Lung microvascular endothelial cell (primary cell): ENCODE data around the gene RASL10B. TPM values are rescaled to one million over a fixed set of nuclear protein-coding genes. Genes with fewer than 3 reads are reported as not detected.

ENCODE experiments used
- DNase-seq, 2 donors: peaks; one replicate each; pipeline versions ENCODE4 v3.0.0 to v3.0.0-alpha.2; 2010; ENCODE audit warnings: low read depth in 2 of 2
- total RNA-seq: library from RNA; depleted of rRNA; stranded (reverse); fragments of >200 nt; gene quantifications from 2 replicates; pipeline ENCODE4 v1.2.1, GENCODE V29; 2014

The RASL10B gene
- total RNA-seq, 1 donor from 2014 or later, result under 0.01 TPM

DNA sequence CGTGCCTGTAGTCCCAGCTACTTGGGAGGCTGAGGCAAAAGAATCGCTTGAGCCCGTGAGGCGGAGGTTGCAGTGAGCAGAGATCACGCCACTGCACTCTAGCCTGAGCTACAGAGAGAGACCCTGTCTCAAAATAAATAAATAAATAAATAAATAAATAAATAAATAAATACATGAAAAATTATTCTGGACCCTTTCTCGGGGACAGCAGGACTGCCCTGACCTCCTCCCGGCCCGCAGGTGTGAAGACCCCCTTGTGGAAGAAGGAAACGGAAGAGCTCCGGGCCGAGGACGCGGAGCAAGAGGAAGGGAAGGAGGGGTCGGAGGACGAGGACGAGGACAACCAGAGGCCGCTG lies 32.3 kb downstream of the RASL10B start:
- no peak for DNase-seq

DNA sequence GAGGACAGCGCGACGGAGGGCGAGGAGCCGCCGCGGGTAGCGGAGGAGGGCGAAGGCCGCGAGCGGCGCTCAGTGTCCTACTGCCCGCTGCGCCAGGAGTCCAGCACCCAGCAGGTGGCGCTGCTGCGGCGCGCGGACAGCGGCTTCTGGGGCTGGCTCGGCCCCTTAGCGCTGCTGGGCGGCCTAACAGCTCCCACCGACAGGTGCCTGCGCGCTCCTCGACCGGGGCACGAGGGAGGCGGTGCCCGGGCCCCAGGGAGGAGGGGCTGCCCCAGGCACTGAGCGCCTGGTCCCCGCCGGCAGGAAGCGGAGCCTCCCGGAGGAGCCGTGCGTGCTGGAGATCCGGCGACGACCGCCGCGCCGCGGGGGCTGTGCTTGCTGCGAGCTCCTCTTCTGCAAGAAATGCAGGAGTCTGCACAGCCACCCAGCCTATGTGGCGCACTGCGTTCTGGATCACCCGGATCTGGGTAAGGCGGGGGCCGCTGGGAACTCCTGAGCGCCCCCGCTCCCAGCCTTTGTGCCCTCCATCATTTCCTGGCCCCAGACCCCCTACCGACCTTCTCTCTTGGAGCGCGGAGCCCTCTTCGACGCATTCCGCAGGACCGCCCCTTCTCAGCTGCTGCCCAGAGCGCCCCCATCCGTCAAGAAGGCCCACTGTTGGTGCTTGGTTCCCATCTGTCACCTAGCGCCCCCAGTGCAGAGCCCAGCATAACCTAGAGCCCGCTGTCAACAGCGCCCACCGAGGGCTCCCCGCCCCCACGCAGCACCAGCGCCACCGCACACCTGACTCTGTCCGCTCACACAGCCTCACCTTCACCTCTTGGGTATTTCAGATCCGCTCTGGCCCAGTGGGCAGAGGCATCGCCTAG lies 32.9 kb downstream of the RASL10B start:
- peak; percentile 88 to 92 for DNase-seq

DNA sequence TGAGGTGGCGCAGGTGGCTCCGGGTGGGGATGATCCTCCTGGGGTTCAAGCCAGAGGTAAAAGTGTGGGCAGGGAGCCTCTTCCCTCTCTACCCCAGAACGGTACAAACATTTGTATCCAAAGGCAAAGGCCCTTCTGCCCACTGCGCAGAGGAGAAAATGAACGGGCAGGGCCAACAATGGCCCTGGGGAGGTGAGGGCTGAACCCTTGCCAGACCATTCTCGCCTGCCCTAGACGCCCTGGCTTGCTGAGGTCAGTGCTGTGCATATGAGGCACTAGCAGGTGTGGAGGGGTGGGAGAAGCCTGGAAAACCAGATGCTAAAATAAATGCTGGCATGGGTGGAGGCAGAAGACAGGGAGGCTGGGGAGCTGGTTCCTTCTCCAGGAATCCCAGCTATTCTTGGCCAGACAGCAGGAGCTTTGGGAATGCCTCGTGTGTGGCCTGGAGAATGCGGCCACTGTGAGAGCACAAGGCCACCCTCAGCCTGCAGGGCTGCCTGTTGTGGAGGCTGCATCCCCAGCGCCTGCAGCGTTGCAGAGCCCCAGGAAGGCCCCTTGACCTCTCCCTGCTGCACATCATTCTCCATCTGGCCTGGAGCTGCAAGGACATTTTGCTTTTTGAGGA lies 33.8 kb downstream of the RASL10B start:
- no peak for DNase-seq

DNA sequence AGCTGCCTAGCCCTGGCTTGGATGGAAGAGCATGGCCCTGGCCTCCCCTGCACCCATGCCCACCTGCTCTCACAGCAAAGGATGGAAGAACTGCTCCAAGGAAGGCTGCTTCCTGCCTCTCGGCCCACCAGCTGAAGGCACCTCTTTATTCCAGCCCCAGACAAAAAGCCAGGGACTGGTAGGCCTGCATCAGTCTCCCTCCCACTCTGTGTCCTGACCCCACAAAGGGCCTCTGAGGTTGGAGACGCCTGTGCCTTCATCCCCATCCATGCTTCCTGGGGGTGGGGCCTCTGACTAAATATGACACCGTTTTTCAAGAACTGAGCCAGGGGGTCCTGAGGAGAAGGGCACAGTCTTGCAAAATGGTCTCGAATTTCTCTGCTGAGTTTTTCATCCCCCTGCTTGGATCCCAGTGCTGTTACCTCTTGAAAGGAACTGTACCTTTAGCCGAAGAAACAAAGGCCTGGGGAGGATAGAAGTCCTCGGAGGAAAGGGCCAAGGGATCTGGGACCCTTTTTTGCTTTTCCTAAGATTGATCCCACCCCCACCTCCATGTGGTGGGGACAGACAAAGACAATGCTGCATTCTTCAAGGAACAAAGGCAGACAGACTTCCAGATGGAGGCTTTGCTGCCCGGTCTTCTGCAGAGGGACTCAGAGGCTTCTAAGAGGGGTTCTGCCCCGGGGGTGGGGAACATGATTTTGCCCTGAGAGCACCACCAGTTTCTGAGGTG lies 34.5 kb downstream of the RASL10B start:
- DNase-seq, result no peak

DNA sequence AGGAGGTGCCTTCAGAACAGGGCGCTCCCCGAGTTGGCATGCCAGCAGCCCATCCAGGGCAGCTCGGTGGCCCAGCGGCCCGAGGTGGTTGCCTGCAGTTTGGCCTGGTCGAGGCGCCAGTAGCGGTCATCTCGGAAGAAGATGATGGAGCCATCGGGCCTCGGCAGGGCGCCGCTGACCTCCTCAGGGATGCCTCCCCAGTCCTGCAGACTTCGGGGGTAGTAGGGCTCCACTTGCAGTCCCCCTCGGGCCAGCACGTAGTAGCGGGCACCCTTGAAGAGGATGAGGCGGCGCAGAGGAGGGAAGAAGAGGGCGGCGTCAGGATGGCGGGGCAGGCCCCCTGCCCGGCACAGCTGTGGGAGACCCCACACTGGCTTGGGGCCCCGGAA lies 35.0 kb downstream of the RASL10B start:
- DNase-seq, result no peak

DNA sequence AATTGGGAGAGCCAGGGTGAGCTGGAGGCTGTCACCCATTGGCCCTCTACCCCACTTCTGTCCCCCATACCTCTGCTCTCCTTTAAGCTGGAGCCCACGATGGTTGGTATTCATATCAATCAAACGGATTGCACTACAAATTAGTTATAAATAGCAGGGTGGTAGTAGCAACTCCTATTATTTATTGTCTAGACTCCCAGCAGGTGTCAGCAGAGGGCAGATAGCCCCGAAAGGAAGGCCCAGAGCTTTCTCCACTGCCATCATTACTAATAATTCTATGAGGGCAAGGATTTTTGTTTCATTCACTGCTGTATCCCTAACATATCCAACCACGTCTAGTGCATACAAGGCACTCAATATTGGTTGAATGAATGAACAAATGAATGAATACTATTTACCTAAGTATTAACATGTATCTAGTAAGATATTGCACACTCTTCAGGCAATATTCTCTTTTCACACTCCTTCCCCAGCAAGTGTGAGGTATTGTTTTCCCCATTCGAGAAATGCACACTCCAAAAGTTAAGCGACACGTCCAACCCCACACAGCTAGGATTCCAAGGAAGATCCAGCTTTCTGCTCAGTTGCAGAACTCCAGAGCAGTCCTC lies 35.6 kb downstream of the RASL10B start:
- peak; percentile 54 to 64 for DNase-seq

DNA sequence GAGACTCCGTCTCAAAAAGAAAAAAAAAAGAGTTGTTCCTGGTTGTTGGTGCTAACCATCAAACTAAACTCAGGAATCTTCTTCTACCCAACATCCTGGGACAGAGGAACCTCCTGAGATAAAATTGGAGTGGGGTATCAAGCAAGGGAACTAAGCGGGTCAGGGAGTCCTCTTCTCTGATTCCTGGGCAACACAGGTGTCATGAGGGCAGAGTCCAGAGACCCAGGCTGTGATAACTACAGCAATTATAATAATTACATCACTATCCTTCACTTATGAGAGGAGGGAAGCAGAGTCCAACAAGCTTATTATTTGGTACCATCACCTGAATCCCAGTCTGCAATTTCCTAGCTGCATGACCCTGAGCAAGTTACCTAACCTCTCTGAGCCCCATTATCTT lies 37.4 kb downstream of the RASL10B start:
- DNase-seq, result no peak

DNA sequence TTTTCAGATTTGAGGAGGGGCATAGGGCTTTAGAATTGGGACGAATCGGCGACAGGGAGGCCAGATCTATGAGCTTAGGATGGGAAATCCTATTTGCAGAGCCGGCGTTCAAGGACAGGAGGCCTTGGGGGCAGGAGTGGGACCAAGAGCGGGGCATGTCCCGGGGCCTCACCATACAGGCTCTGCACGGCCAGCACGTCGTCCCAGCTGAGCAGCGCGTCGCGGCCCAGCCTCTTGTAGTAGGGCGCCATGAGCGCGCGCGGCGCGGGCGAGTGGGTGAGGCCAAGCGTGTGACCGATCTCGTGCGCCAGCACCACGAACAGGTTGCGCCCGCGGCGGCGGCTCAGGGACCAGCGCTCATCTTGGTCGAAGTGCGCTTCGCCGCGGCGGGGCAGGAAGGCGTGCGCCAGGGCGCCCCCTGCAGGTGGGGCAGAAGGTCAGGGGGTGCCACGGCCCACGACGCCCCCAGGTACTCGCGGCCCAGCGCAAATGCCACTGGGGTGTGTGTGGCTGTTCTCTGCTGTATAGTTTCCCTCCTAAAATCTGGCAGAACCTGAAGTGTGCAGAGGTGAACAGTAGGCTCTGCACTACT lies 38.6 kb downstream of the RASL10B start:
- DNase-seq, result no peak

DNA sequence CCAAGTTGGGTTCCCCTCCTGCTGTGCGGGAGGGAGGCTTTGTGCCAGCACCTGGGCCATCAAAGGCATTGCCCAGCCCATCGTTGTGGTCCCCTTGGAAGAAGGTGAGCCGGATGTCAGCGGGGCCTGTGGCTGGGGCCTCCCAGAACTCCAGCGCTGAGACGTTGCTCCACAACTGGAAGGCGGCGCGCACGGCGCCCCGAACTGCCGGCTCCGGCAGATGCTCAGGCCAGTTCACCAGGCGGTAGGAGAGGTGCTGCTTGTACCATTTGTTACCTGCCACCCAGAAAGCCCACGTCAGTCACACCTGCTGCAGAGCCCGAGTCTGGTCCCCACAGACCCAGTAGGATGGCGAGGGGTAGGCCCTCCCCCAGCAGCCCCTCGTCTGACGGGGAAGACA lies 41.7 kb downstream of the RASL10B start:
- DNase-seq, result no peak

DNA sequence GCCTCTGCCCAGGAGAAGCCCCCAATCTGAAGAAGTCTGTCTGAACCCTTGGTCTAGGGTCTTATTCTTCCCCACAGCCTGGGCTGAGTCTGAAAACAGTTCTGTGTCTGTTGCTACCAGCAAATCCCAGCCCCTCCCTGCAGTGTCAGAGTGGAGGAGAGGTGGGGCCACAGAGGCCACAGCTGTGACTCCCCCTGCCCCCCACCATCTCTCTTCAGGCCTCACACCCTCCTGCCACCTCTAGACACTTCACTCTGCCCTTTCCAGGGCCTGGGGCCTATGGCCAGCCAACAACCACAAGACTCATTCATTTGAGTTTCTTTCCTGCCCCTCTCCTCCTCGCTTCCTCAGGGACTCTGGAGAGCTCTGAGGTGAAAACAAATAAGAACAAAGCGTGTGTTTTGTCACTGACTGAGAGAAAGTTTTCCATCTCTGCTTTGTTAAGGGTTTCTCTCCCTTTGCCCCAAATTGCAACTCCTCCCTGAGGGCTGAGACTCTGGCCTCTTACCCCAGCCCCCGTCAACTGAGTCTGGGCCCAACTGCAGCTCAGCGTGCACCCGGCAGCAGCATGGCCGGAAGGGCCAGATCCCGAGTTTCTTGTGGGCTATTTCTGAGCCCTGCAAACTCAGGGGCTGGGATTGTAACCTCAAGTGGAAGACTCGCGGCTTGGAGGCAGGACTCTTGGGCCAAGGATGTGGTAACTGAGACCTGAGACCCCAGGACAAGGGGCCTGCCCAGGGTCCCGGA lies 42.4 kb downstream of the RASL10B start:
- no peak for DNase-seq

DNA sequence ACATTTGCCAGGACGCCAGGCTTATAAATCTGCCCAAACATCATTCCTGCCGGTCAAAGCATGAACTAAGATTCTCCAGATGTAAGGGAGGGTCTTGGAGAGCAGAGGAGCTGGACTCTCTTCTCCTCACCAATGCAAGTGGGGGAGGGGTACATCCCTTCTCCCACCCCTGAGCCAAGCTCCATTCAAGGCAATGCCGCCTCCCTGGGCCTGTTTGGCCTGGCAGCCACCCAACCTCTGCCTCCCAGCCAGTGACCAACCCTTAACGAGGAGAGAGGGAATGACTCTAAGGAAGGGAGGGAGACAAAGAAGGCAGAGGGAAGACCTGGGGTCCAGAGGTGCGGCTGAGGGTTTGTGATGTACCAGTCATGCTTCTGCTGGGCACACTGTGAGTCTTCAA lies 43.1 kb downstream of the RASL10B start:
- DNase-seq, result no peak

DNA sequence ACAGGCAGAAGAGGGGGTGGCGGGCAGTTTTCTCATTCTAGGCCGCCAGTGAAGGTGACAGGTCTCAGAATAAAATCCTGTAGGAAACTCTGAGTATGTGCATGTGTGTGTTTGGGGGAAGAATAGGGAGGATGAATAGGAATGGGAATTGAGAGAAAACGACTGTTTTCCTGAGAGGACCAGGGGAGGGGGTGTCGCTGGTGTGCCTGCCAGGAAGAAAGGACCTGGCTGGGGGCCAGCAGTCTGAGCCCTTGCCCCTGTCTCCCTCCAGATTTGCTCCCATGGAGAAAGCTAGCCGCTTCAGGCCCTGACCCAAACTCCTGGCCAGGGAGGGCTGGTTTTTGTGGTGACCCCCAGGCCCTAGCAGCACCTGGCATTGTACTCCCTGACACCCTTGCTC lies 43.6 kb downstream of the RASL10B start:
- no peak for DNase-seq

DNA sequence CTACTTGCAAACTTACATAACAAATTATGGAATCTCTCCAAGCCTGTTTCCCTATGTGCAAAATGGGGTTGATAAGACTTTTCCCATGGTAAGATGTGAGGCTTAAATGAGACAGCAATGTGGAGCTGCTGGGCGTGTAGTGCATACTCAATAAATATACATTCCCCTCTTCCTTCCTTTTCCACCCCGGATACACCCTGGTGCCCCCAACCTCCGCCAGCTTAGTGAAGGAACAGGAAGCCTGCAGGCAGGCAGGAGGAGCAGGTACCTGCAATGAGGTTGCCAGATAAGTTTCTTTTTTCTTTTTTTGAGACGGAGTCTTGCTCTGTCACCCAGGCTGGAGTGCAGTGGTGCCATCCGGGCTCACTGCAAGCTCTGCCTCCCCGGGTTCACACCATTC lies 44.1 kb downstream of the RASL10B start:
- no peak for DNase-seq

DNA sequence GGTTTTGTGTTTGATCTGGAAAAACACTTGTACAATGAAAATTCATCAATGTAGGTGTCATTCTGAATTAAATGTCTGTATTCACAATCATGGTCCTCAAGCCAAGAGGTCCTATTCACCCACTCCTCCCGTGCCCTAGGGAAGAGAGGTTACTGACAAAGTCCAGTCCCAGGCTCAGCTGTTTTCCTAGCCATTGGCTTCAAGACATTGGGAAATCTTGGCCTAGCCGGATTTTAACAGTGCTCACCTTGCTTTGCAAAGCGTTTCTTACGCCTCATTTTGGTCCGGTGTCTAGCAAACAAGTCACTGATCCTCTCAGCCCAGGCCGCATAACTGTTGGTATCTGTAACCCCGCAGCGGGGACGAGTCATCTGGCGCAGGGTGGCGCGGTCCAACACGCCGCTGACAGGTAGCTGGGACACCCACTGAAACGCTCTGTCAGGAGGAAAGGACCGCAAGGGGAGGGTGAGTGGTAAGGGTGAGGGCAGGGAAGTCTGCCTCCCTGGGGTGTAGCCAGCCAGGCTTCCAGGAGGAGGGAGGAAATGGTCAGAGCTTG lies 47.3 kb downstream of the RASL10B start:
- DNase-seq, result no peak

DNA sequence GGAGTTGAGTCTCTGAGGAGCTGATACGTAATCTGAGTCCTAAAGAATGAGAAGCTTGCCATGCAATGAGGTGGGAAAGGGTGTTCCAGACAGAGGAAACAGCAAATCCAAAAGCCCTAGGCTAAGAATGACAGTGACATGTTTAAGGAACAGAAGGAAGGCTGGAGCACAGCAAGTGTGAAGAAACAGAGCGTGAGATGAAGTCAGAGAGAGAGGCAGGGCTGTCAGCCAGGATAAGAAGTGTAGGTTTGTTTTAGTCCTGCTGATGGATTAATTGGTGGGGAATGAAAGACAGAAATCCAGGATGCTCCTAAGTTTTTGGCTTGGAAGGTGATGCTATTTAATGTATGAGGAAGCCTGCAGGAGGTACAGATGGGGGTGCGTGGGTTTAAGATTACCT lies 49.5 kb downstream of the RASL10B start:
- DNase-seq, result no peak

DNA sequence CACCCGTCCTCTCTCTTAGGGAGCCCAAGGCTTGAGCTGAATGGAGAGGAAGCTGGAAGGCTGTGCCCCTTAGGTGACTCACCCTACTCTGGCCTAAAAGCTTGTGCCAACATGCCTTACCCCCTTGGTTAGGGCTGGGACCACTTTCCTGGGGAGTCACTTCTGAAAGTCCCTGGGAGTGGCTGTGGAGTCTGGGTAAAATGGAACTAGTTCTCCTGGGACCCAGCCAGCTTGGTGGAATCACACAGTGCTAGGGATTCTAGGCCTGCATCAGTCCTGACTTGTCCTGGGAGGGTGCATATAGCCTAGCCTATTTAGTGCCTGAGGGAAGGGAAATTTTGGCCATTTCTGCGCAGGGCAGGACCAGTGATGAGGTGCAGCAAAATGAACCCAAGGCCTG lies 53.5 kb downstream of the RASL10B start:
- DNase-seq, result no peak

DNA sequence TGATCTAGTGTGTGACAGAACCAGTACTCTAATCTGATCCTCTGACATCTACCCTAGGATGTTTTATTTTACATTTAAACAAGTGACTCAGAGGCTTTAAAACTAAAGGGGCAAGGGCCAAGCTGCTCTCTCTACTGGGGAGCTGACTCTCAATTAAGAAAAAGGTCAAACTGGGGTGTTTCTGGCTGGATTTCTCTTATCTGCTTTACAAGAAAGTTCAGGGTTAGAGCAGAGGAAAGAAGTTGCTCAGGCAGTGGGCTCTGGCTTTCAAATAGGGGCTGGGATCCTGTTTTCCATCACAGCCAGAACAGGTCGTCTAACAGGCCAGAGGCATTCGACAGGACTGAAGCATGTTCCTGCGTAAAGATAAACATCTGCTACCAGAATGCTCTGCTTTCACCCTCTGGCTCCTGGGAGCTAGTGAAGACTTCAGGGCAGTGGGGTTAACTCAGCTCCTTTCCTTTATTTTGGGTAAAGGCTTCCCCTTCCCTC lies 55.5 kb downstream of the RASL10B start:
- DNase-seq, result no peak

DNA sequence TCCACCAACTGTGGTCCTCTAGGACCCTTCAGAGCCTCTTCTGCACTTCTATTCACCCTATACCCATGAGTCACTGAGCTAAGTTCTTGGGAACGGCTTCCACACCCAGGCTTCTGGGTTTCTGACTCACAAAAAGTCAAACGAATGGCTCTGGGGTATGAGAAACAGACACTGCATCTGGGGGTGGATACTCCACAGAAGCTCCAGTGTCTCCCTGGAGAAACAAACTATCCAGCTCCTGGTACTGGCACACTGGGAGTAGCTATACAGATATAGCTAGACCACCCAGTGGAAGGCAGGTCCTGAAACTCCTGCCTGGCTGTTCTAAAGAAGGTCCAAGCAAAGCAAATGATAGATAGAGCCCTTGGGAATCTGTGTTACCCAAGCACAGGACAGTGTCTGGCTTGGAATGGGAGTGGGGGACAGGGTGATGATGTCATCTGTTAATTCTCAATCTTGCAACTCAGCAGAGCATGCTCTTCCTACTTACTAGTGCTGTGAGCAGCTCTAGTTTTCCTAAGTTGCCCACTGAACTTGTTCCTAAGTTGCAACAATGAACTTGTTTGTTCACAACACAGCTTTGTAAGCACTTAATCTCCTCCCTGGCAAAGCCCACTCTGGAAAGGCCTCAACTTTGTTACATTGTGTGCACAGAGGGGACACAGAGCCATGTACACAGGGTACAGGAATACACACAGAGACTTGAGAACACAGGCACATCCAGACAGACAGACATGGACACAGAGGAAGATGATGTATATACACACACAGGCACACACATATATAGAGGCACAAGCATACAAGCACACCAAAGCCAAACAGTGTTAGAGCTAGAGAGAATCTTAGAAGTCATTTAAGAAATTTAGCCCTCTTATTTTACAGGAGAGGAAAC lies 57.3 kb downstream of the RASL10B start:
- peak in 1 of 2 donors; percentile 39 for DNase-seq

DNA sequence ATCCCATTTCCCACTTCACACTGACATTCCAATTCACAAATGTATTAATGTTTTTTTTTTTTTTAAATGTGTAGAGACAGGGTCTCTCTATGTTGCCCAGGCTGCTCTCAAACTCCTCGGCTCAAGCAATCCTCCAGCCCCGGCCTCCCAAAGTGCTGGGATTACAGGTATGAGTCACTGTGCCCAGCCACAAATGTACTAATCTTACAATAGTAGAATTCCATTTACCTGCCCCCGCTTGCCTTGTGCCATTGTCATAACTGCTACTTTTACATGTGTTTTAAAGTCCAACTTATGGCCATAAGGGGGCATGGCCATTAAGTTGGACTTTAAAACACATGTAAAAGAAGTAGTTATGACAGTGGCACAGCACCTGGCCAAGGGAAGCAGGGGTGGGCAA lies 59.4 kb downstream of the RASL10B start:
- DNase-seq, result no peak
